DMS153 (cell line): ENCODE data around the gene MCCD1.
A peak's percentile ranks its signal among the peaks of the same experiment; 100 is the strongest.

ENCODE experiments used
- DNase-seq: peaks from one replicate; lab custom pipeline; 2025; lab: John Stamatoyannopoulos, UW

The MCCD1 gene

DNA sequence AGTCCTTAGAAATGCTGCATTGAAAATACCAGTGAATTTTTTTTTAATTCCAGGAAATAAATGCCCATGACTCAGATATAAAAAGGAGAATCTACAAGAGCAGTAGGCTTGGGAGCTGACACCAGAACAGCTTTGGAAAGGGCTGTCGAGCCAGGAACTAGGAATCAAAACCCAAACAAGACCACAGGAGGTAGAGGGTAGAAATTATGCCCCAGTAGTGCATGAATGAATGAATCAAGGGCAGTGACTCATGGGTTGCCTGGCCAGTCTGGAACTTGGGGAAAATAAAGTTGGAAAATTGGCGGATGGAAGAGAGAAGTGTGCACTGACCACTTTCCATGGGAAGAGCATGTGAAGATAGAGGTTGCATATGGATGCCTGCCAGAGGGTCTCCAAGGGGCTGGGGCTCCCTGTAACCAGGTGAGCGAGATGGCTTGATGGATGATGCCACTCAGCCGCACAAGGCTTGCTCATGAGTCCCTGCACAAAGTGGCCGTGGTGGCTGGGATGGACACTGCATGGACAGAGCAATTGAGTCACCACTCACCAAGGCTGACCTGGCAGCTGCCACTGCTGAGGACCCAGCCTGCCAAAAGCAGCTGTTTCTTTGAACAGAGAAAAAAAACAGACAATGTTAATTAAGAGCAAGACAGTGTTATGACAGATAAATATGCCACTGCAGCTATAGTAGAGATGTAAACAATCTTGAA lies 15.2 kb upstream of the MCCD1 start:
- DNase-seq = no peak

DNA sequence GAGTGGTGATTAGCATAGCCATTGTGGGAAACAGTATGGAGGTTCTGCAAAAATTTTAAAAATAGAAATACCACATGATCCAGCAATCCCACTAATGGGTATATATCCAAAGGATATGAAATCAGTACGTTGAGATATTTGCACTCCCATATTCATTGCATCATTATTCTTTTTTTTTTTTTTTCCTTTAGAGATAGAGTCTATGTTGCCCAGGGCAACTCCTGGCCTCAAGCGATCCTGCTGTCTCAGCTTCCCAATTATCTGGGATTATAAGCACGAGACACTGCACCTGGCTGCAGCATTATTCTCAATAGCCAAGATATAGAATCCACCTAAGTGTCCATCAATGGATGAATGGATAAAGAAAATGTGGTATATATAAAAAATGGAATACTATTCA lies 6.9 kb upstream of the MCCD1 start:
- DNase-seq = no peak

DNA sequence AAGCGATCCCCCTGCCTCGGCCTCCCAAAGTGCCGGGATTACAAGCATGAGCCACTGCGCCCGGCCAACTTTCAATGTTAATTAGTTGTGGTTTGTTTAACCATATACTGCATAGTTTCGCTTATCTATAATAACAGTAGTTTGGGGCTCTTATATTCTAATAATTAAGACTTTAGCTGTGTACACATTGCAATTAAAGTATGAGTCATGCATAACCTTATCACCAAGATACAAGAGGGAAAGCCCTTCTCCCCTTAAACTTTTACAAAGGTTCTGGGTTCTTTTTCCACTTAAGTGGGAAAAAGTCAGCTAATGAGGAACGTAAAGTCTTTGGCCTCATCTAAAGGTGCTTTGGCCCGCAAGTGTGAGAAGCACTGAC lies 3.2 kb upstream of the MCCD1 start:
- DNase-seq = no peak

DNA sequence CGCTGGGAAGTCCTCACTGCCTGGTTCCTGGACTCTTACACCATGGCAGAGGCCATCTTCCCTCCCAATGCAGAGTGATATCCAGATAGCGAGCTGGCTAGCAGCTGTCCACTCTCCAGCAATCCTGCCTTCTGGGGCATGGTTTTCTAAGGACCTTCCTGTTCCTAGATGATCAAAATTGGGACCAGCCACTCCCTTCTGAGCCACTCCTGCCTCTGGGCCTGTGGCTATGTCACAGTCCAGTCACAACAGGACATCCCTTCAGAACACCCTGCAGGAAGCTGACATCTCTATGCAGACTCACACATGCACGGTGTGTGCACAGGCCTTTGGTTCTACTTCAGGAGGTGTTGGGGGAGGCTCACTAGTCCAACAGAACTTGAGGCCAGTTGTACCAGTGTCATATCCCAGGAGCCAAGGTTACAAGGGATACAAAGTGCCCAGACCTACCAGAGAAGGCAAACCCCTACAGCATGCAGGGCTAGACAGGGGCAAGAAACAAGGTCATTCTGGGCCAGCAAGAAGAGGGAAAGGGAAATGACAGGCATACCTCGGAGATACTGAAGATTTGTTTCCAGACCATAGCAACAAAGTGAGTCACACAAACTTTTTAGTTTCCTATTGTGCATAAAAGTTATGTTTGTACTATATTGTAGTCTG lies 2.7 kb upstream of the MCCD1 start:
- DNase-seq = no peak

DNA sequence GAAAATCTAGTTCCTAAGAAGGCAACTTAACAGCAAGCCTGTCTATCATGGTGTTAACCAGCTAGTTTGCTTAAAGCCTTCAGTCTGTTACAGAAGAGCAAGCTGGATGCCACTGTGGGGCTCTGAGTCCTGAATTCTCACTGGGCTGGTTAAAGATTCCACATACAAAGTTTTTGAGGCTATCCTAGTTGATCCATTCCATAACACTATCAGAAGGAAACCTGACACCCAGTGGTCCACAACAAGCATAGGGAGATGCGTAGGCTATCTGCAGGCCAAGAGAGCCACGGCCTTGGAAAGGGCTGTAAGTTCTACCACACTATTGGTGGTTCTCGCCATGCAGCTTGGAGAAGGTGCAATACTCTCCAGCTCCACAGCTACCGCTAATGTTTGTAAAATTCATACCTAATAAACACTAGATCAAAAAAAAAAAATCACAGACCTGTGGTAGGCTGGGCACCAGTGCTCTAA lies 420 bp upstream of the MCCD1 start:
- no peak for DNase-seq

DNA sequence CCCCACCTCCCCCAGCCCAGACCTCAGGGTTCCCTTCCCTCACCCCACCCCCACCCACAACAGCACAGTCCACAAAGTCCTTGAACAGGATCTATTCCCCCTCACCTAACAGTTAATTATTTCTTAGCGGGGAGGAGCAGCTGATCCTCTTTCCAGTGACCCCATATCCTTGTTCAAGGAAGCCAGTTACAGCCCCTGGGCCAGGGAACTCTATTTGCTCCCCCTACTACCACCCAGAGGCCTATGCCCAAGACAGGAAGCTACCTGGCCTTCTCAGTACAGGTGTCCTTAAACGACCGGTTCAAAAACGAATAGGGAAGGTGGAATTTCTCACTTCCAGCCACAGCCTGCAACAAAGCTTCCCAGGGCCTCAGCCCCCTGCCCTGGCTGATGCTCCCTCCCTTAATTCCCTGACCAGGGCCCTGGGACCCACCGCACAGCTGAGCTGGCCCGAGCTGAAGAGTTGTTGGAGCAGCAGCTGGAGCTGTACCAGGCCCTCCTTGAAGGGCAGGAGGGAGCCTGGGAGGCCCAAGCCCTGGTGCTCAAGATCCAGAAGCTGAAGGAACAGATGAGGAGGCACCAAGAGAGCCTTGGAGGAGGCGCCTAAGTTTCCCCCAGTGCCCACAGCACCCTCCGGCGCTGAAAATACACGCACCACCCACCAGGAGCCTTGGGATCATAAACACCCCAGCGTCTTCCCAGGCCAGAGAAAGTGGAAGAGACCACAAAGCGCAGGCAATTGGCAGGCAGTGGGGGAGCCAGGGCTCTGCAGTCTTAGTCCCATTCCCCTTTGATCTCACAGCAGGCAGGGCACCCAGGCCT lies 778 bp downstream of the MCCD1 start:
- no peak for DNase-seq

DNA sequence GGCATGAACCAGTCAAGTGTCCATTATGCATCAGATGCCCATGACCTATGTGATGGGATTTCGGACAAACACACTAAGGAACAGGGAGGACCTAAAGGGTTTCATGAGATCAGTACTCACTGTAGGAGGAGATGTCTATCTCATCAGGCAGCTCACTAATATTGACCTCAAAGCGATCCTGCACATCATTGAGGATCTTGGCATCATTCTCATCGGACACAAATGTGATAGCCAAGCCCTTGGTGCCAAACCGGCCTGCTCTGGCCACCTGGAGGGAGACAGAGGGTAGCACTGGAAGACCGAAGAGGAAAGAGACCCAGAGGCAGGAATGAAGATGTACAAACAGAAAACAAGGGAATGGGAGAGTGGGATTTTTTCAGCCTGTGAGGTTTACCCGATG lies 1.9 kb downstream of the MCCD1 start:
- no peak for DNase-seq

GRCh38 chr6:31531162-31531561 lies 2.4 kb downstream of the MCCD1 start:
- no peak for DNase-seq

DNA sequence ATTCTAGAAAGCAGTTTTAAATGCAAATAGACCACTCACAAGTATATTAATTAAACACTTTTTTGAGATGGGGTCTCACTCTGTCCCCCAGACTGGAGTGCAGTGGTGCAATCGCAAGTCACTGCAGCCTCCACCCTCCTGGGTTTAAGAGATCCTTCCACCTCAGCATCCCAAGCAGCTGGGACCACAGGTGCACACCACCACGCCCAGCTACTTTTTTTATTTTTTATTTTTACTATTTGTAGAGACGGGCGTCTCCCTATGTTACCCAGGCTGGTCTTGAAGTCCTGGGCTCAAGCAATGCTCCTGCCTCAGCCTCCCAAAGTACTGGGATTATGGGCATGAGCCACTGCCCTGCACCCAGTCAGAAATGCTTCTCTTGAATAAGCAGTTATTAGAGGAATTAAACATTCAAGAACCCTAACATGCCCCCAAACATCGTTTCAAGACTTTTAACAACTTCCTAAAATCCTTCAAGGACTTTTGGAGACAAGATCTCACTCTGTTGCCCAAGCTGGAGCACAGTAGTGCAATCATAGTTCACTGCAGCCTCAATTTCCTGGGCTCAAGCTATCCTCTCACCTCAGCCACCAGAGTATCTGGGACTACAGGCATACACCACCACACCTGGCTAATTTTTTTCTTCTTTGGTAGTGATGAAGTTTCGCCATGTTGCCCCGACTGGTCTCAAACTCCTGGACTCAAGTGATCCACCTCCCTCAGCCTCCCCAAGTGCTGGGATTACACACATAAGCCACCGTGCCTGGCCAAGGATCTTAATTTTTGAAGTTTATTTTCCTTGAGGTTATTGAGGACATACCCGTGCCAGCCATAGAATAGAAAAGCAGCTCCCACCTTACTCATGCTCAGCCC lies 3.2 kb downstream of the MCCD1 start:
- no peak for DNase-seq

- DNase-seq = no peak
Measured at GRCh38 chr6:31532644-31533454, 4.1 kb downstream of the MCCD1 start.

DNA sequence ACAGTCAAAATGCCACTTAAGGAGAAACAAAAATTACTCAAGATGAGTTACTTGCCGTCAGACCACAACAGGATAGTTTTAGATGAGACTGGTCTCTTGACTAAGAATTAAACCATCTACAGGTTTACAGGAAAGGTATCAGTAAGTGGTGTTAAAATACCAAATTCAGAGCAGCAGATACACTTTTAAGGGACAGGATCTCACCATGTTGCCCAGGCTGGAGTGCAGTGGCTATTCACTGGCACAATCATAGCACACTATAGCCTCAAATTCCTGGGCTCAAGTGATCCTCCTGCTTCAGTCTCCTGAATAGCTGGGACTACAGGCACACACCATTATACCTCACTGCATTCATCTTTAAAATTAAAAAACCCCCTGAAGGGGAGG lies 4.7 kb downstream of the MCCD1 start:
- no peak for DNase-seq

DNA sequence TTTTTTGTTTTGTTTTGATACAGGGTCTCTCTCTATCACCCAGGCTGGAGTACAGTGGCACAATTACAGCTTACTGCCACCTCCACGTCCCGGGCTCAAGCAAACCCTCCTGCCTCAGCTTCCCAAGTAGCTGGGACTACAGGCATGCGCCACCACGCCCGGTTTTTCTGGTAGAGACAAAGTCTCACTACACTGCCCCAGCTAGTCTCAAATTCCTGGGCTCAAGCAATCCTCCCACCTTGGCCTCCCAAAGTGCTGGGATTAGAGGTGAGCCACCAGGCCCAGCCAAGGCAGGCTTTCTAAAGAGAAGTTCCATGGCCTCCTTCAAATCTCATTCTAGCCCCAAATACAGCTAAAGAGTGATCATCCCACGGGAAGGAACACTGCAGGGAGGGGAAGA lies 5.2 kb downstream of the MCCD1 start:
- no peak for DNase-seq

- no peak for DNase-seq
Measured at GRCh38 chr6:31534521-31535040, 5.8 kb downstream of the MCCD1 start.

GRCh38 chr6:31535538-31536324 lies 7.0 kb downstream of the MCCD1 start:
- no peak for DNase-seq

GRCh38 chr6:31538805-31539400 lies 10.1 kb downstream of the MCCD1 start:
- DNase-seq = no peak

DNA sequence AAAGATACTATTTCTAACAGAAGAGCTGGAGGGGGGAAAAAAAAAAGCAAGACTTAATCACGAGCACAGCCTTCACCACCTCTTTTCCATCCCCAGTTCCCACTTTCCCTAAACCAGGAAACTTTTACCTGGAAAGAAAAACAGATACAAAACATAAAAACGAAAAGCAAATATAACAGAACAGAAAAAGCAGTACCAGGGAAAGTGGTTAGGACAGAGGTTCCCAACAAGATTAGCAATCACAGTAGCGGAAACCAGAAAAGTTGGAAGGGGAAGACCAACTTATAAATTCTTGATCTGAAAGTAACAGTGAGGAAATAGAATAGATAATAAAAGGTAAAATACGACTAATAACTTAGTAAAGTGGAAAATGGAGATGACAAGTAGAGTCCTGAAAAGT lies 11.9 kb downstream of the MCCD1 start:
- DNase-seq = no peak

DNA sequence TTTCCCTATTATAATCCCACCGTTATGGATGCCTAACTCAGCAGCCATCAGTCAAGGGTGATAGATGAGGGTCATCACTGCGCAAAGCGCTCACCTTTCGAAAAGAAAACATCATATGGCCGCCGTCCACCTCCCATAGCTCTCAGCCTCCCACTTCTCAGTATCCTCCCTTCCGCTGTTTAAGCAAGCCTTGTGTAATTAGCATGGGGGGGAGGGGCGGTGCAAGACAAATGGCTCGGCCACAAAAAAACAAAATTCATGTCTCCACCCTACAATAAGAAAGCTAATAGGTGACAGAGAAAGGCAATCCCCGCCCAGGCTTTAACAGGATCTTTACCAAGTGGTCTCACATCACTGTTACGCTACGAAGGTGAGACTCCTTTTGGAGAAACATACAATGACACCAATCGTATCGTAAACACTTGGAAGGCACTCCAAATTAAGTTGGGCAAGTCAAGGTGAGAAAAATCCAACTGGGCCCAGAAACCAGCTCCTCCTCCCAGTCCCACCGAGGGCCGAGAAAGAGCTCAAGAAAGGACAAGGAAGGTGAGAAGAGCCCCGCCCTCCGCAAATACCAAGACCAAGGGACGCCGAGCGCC lies 12.4 kb downstream of the MCCD1 start:
- DNase-seq = no peak

DNA sequence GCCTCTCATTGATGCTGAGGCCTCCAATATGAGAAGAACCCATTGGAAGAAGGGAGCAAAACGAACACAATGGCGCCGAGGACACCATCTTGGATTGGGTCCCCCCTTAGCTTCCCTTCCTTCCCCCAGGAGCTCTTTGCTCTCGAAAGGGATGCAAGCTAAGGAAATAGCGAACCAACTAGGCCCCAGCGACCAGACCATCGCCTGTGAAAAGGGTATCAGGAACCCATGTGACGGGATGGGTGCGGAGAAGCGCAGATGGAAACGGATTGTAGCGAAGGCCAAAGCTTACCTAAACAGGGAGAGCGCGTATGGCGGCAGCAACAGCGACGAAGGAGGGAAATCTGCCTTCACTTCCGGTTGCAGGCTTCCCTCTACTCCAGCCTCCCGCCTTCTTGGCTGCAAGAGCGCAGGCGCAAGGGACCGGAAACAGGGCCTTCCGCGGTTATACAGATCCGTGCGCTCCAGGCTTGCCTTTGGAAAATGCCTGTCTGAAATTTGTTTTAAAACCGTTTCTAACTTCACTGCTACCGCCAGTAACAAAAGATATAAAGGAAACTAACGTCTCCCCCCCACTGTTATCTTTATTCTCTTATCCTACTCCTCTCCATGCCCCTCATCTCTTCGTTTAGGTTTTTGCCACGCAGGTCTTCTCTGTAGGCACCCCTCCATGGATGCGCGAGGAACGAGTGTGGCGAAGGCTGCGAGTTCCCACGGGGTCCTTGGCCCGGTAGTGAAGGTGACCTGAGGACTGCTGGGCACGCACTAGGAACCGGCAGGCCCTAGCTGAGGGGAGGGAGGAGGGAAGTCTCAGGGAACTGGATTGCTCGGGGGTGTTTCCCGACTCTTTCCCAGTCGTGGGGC lies 13.1 kb downstream of the MCCD1 start, which contains the start of gene DDX39B:
DDX39B (minus strand) TSS at position 346 of the 864 bp plus-strand sequence. CDS start 1,471 bp downstream, outside the sequence.
- DNase-seq = peak; percentile 97
